GM19438 (cell line): ENCODE results near the gene HOXC4.
"Not testable (repeated sequence)": the region's sequence is repeated elsewhere in the genome, so short reads cannot be mapped to it uniquely, and the experiment has no call there.

ENCODE experiments used
- ATAC-seq: cut with Tn5 transposase; IDR thresholded peaks from one replicate; pipeline ENCODE4 v1.9.1; 2021; ENCODE audit warnings: low read depth; ENCODE audit not compliant: unreplicated experiment

Gene HOXC4

DNA sequence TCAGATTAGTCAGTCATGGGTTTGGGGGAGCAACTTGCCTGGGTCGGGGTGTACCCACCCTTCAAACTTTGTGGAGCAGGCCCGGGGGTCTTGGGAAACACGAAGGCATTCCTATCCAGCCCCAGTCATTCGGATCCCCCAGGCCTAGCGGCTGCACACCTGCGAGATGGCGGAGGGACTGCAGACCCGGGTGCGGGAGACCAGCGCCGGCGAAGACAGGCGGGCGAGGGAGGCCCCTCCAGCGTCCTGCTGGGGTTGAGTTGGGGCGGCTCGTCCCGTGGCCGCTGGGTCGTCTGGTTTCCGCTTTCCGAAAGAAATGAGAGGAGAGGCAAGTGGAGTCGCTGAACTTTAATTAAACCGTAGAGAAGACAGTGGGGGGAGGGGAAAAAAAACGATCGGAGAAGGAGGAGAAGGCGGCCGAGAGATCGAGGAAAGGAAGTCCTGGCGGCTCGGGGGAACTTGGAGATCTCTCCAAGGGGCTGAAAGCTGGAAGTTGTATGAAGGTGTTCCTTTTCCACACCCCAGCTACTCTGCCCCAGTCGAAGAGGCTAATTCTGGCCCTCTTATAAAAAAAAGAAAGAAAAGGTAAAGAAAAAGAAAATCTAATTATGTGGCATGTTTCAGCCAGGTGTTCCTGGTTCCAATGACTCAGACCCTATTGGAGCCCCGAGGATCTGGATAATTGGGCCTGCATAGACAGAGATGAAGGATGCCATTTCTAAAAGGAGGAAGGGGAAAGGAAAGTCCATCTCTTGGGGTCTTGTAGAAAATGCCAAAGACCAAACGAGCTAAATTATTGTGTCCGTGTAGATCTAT is 28.2 kb downstream of the HOXC4 start:
- ATAC-seq: not testable (repeated sequence)

DNA sequence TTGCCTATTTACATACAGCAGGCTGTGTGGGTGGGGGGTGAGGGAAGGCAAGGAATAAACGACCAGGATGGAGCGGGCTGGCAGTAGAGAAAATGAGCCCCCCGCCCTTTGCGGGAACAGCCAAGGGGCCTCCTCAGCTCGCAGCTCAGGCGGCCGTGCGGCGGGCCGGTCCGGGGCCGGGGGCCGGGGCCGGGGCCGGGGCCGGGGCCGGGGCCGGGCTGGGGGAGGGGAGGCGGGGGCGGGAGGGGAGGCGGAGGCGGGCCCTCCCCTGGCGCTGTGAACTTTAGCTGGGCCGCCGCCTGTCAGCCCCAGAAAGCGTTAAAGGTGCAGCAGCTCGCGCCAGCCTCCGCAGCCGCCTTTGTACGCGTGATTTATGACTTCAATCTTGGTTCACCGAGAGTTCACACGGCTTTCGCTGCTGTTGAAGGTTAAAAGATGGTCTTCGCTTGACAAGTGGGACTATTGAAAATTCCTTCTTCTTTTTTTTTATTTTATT is 28.8 kb downstream of the HOXC4 start:
- ATAC-seq: no peak

DNA sequence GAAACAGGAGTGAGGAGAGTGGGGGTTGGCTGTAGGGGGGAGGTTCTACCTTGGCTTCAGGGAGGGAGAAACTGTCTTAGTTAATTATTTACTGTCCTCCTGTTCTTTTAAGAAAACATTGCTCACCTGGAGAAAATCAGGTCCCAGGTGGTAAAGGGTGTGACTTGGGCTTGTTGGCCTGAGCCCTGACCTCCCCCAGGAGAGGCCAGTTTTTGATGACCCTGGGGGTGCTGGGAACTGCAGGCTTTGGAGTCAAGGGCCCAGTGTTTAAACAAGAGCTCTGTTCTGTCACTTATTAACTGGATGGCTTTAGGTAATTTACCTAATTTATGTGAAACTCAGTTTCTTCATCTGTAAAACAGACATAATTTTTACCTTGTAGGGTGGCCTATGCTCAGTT is 34.4 kb downstream of the HOXC4 start:
- ATAC-seq: not testable (repeated sequence)

DNA sequence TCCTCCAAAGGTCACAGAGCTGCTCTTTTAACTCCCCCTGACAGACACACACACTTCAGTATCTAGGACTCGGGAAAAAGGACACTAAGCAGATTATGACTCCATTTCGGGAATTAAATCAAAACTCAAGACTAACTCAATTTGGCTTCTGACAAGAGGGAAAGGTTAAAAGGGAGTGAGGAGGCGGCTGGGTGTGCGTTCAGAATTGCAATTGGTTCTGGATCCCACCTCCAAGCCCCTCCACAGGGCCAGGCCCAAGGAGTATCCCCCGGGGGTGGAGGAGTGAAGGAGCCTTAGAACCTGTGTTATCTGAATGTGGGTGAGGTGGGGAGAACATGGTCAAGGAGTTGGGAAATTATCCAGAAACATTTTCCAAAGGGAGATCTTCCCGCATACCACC is 35.8 kb downstream of the HOXC4 start:
- ATAC-seq: not testable (repeated sequence)

DNA sequence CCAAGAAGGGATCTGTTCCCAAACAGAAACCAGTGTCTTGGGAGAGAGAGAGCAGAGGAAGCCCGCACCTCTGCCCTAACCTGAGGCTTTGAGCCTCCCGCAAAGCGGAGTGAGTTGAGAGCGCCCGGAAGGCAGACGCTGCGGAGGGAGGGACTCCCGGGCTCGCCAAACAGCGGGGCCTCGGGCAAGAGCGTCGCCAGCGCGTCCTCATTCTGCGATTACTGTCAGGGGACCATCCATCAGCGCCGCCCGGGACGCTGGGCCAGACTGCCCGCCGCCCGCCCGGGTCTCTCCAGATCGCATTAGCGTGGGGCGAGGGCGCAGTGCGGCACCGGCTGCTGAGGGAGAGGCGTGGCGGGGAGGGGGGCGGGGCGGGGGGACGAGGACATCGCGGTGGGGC is 36.7 kb downstream of the HOXC4 start:
- not testable (repeated sequence) for ATAC-seq

DNA sequence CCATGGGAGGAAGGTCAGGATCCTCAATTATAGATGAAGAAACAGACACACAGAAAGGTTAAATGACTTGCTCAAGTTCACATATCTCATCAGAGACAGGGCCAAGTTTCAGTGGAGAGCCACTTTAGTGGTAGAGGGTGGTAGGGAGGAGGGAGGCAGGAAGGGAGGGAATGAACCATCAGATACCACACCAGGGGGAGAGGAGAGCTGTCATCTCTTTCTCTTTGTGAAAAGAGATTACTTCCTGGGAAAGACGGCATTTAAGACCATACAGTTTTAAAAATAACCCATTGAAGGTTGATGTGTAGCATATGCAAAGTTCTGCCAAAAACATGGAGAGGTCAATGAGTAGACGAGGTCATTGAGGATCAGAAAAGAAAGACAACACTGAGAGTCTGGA is 39.3 kb downstream of the HOXC4 start:
- not testable (repeated sequence) for ATAC-seq

DNA sequence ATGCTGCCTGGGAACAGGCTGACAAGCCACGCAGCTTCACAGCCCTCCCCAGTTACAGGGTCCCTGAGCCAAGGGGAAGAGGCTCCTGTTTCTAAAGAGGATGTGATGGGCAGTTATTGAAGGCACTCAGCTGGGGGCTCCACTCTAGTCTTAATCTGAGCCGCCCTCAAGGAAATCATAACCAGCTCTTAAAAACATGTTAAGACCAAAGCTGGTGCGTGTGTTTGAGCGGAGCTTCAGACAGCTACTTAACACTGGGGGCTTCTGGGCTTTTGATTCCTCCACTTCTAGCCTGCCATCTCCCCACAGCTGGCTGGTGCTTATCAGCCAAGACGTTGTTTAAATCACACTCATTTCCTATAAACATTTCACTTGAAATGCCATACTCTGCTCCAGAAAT is 42.3 kb downstream of the HOXC4 start:
- not testable (repeated sequence) for ATAC-seq

DNA sequence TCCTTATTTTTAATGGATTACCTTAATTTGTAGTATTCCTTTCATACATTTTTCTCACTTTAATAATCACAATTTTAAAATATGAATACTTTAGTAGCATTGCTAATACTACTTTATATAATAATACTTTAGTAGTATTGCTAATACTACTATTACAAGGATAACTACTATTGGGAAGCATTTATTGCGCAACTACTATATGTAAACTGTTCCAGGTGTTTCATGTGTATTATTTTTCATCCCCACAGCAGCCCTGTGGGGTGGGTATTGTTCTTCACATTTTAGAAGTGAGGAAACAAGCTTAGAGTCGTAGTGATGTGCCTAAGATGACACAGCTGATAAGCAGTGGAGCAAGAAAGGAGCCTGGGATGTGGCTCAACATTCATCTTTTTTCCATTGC is 45.0 kb downstream of the HOXC4 start:
- not testable (repeated sequence) for ATAC-seq

DNA sequence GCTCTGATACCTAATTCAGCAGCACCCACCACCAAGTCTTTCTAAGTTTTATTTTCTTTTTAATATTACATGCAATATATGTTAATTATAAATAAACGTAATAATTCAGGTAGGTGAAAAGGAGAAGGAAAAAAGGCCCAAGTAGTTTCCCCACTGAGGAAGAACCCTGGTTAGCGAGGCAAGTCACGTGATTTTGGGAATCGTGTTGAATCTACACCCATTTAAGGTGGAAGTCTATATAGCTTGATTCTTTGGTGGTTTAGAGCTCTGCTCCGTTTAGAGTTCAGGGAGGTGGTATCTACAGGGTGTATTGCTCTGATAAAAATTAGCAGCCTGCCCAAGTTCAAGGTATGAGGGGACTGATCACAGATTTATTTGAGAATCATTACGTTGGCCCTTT is 47.0 kb downstream of the HOXC4 start:
- not testable (repeated sequence) for ATAC-seq

DNA sequence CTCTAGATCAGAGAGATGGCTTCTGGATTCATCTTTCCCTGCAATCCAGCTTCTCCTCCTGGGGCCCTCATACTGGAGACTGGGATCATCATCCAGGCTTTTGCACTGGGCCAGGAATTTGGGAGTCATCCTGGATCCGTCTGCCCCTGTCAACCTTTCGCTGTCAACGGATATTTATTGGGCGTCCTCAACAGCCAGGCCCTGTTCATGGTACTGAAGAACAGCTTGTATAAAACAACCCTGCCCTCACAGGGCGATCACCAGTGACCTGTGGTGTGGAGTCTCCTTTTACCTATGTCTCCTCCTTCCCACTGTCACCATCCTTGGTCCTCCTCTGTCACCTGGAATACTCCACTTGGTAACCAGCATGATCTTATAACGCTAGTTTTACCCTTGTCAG is 48.6 kb downstream of the HOXC4 start:
- ATAC-seq: not testable (repeated sequence)

DNA sequence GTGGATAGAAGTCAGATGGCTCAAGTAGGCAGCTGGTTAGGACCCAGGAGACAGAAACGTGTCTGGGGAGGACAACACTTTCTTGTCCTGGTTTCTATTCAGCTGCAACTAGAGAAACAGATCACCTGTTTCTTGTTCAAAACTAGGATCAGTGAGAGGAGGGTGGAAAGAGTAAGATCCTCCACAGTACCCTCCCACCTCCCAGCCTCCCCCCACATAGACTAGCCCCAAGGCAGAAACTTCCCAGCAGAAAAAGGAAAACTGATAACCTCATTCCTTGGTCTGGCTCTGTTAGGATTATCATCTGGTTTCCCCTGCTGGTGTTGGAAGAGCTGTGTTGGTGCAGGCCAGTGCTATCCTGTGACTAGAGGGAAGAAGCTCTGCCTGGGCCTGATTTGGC is 50.2 kb downstream of the HOXC4 start:
- not testable (repeated sequence) for ATAC-seq
